HEK293T (cell line): ENCODE results near the gene ABI3BP.

Experiments used
- ARNT ChIP-seq: fragments of 450-650 bp; IDR thresholded peaks from 2 replicates; pipeline ENCODE4 v1.6.1; 2017; ENCODE audit warnings: mild to moderate bottlenecking
- BHLHE40 ChIP-seq: fragments of 450-650 bp; IDR thresholded peaks from 2 replicates; pipeline ENCODE4 v1.6.1; 2016; ENCODE audit warnings: mild to moderate bottlenecking, moderate library complexity, borderline replicate concordance
- ELF4 ChIP-seq: fragments of 450-650 bp; IDR thresholded peaks from 2 replicates; pipeline ENCODE4 v1.6.1; 2017; ENCODE audit warnings: antibody characterized with exemption
- FOXA1 ChIP-seq: fragments of 450-650 bp; IDR thresholded peaks from 2 replicates; pipeline ENCODE4 v1.6.1; 2016; ENCODE audit warnings: mild to moderate bottlenecking
- FOXK2 ChIP-seq: fragments of 450-650 bp; IDR thresholded peaks from 2 replicates; pipeline ENCODE4 v1.6.1; 2016; ENCODE audit warnings: mild to moderate bottlenecking
- FOXM1 ChIP-seq: fragments of 450-650 bp; IDR thresholded peaks from 2 replicates; pipeline ENCODE4 v1.6.1; 2017; ENCODE audit warnings: mild to moderate bottlenecking, borderline replicate concordance
- HDGF ChIP-seq: fragments of 450-650 bp; IDR thresholded peaks from 2 replicates; pipeline ENCODE4 v1.6.1; 2017; ENCODE audit warnings: antibody characterized with exemption, borderline replicate concordance
- L3MBTL2 ChIP-seq: fragments of 450-650 bp; conservative IDR thresholded peaks from 2 replicates; pipeline ENCODE4 v1.6.1; 2016; ENCODE audit warnings: mild to moderate bottlenecking
- LEF1 ChIP-seq: fragments of 450-650 bp; IDR thresholded peaks from 2 replicates; pipeline ENCODE4 v1.6.1; 2017; ENCODE audit warnings: mild to moderate bottlenecking, borderline replicate concordance
- PKNOX1 ChIP-seq: fragments of 450-650 bp; IDR thresholded peaks from 2 replicates; pipeline ENCODE4 v1.6.1; 2016
- SP1 ChIP-seq: fragments of 450-650 bp; IDR thresholded peaks from 2 replicates; pipeline ENCODE4 v1.6.1; 2017
- TARDBP ChIP-seq: fragments of 450-650 bp; IDR thresholded peaks from 2 replicates; pipeline ENCODE4 v1.6.1; 2016
- ZNF384 ChIP-seq: fragments of 450-650 bp; IDR thresholded peaks from 2 replicates; pipeline ENCODE4 v1.6.1; 2016

GRCh38 chr3:100984308-100984707, 8.9 kb downstream of the ABI3BP start:
- TF ChIP-seq SP1: no peak
- TF ChIP-seq FOXK2: no peak
- no peak for TF ChIP-seq BHLHE40
- no peak for TF ChIP-seq ARNT
- TF ChIP-seq FOXA1: no peak
- no peak for TF ChIP-seq ELF4
- TF ChIP-seq ZNF384: no peak
- no peak for TF ChIP-seq FOXM1
- no peak for TF ChIP-seq HDGF
- no peak for TF ChIP-seq TARDBP
- TF ChIP-seq L3MBTL2: no peak
- TF ChIP-seq LEF1: no peak
- TF ChIP-seq PKNOX1: no peak
